Liver (tissue), 3 donors: ENCODE results near the gene RGL4.

ENCODE experiments used
- ATF3 ChIP-seq: IDR thresholded peaks from 2 replicates; pipeline ENCODE4 v1.6.1; 2016; ENCODE audit warnings: antibody characterized with exemption
- CTCF ChIP-seq: fragments of 150-350 bp; IDR thresholded peaks from 2 replicates; pipeline ENCODE4 v1.5.1; 2017; ENCODE audit warnings: improper control_type of control experiment, low read depth, low read length; ENCODE audit not compliant: missing input control
- EGR1 ChIP-seq, 2 donors: IDR thresholded peaks; 2 replicates each; pipeline ENCODE4 v1.6.1; 2016 to 2018; ENCODE audit warnings: antibody characterized with exemption in 2 of 2, low read depth in 2 of 2
- GABPA ChIP-seq, 2 donors: IDR thresholded peaks in 1 of 2; conservative IDR thresholded peaks in 1 of 2; 2 replicates each; pipeline ENCODE4 v1.6.1; 2016; ENCODE audit warnings: antibody characterized with exemption in 2 of 2, mild to moderate bottlenecking in 1 of 2, moderate library complexity in 1 of 2
- HNF4G ChIP-seq: IDR thresholded peaks from 2 replicates; pipeline ENCODE4 v1.6.1; 2016; ENCODE audit warnings: antibody characterized with exemption
- MAX ChIP-seq: IDR thresholded peaks from 2 replicates; pipeline ENCODE4 v1.6.1; 2016; ENCODE audit warnings: antibody characterized with exemption
- donor health status: healthy.
- donor health status: healthy.

GRCh38 chr22:23737696-23738095 lies 46.9 kb downstream of the RGL4 start:
- TF ChIP-seq CTCF (no peak), GABPA (IDR thresholded peaks at IDR 0.05 in 1 of 2, conservative IDR thresholded peaks at IDR 0.05 in 1 of 2) (no peak), EGR1 (IDR thresholded peaks at IDR 0.05; ENCODE audit: low read depth in 2 of 2) (no peak), HNF4G (no peak), MAX (no peak), ATF3 (no peak)
